Caki2 (cell line): ENCODE measurements around the gene PPP2R2B. TPM values are rescaled to one million over a fixed set of nuclear protein-coding genes. Genes with fewer than 3 reads are reported as not detected.

ENCODE experiments used
- DNase-seq: peaks from one replicate; pipeline ENCODE4 v3.0.0-alpha.2; 2015; ENCODE audit warnings: low read depth
- in situ Hi-C: cut with HindIII; loops from 2 replicates; pipeline ENCODE4 v1.10.0; 2016; ENCODE audit warnings: low sequenced_read_pairs, low pct_unique_long_range_greater_than_20kb, mixed read lengths
- total RNA-seq: library from RNA; depleted of rRNA; stranded (reverse); fragments of >200 nt; shearing (Covaris generic); gene quantifications from 2 replicates; pipeline ENCODE4 v1.2.3, GENCODE V29; 2014; ENCODE audit warnings: low replicate concordance

PPP2R2B gene
- total RNA-seq, 1 experiment from 2014 or later = 10.8 TPM

DNA sequence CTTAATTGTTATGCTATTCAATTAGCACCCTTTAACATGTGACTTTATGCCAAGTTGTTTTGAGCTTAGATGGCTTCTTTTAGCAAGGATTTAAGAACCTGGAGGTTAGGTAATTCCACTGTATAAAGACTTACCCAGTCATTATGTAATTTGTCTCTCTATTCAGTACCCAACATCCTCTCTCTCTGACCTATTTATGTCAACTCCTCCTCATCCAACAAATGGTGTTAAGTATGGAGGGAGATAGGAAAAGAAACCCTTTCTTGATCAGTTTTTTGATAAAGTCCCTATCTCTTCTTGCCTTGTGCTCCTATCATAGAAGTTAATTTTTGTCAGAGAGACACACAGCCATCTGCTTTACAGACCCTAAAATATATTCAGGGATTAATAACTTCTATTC, 181.3 kb downstream of the PPP2R2B start:
- in situ Hi-C loops = no loop called here
- DNase-seq = no peak

DNA sequence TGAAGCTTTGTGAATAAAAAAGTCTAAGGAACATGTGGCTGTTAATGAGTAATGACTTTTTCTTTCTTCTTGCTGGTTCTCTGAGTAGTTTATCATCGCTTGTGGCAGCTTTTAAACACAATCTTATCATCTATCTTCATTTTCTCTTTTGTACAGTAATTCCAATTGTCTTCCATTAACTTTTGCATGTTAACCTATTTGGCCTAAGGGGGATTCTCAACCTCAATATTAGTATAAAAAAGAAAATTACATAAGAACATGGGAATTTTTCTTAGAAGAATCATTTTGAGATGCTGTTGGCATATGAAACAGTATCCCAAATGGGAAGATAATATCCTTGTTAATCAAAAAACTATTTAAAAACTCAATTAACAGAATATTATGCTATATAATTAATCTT, 182.9 kb downstream of the PPP2R2B start:
- no peak for DNase-seq
- in situ Hi-C loops = no loop called here

DNA sequence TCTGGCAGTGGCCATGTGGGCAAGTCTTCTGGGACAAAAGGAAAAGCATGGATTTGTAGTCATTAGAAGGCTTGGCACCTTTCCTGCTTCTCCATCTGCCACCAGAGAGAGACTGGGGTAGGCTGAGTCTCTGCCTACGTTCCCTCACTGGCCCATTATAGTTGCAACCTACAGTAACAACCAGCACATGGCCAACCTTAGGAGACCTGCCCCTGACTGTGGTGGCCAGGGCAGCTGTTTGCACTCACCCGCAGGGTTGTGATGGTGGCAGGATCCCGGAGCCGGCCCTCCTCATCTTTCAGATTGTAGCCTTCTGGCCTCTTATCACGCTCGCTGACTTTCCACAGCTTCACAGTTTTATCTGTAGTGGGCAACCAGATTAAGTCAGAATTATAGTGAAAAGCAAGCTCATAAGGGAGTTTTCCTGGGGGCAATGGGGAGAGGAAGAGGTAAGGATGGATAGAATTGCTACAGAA, 187.6 kb downstream of the PPP2R2B start:
- DNase-seq = no peak
- in situ Hi-C loops = no loop called here

DNA sequence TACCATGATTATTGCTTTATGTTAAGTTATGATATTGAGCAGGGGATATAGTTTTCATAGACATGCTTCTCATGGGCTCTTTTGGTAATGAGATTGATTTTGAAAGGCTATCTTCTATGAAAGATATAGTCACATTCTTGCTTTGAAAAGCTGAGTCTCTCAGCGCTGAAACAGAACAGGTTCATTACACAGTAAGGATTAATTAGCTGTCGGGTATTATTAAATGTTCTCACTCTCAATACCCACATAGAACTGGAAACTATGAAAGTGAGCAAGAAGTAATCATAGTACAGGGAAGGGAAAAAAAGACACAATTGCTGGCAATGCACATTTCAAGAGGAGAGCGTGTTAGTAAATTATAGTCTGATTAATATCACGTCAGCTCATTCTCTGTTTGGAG, 190.9 kb downstream of the PPP2R2B start:
- no peak for DNase-seq
- in situ Hi-C loops = no loop called here

DNA sequence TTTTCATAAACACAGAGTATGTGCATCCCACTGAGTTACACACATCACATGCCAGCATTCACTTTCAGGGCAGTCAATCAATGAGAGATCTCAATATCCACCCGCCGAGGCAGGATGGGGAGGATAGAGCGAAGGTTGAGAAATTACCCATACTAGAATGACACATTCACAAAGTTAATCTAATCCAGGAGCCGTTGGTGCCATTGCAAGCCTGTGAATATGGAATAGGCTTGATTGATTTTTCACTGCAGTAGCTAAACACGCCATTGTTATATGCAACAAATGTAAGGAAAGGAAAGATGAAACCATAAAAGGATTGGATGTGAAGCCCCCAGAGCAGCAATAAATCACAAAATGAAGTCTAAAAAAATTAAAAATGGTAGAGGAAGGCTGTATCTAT, 194.7 kb downstream of the PPP2R2B start:
- in situ Hi-C loops = no loop called here
- no peak for DNase-seq

DNA sequence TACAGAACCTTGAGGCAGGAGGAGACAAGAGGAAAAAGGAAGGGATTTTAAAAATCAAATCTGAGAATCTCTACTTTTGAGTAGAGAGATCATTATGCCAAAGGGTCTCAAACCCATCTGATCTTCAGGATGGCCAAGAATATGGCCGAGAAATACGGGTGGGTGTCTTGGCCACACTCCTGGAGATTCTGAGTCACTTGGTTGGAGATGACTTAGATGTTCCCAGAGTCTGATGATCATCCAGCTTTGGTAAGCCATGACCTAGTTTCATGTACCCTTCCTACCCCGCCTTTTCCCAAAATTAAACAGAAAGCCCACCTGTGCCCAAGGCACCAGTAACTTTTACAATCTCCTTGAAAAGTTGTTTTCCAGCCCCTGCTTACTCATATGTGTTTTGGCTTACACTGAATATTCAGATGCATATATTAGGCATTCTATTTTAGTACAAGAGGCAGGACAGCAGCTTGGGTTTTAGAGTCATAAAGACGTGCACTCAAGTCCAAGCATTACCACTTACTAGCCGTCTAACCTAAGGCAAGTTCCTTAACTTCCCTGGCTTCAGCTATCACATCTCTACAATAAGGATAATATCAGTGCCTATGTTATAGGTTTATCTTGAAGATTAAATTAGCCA, 195.5 kb downstream of the PPP2R2B start:
- in situ Hi-C loops = no loop called here
- no peak for DNase-seq

DNA sequence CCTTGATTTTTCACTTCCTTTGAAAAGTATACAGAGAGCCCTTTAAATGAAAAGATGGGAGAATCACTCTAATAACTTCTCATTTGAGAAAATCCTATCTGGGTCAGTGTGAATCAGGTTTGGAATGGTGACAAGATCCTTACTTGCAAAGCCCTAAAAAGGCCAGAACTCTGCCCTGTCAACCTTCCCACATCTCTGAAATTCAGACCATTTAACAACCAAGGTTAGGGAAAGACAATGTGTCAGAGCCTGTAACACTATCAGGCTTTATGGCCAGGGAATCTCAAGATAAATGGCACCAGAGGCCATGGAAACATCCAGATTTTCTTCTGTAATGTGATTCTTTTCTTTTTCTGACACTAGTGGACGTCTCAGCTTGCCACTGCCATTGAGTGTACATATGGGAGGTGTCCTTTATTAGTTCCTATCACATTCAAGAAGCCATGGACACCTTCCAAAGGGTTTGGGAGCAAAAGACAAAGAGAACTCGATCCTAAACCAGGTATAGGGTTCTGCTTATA, 196.9 kb downstream of the PPP2R2B start:
- DNase-seq = no peak
- in situ Hi-C loops = no loop called here

DNA sequence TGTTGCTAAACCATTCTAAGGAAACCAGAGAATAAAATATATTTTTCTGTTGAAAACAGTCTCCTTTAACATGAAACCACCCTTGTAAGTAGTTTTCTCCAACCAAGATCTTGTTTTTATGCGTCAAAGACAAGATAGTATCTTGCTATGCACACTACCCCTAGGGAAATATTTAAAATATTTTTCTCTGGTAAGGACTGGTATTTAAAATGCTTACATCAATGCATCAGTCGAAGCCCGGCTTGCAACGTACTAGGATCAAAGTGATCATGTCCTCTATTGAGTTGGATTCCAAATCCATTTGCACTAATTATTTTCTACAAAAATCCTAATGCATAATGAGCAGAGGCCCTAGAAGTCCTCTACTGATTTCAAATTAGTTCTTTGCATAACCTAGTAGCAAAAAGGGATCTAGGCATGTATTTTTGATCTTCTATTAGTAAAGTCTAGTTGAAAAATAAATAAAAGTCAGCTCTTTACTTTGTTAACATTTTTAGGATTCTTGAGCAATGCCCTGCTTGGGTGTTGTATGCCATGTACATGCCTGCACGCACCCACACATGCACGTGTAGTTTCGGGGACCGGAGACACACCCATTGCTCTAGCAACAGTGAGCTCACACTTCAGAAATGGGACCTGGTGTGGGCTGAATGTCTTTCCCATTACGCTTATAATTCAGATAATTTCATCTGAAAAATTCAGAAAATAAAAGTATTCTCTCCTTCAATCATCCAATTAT, 197.5 kb downstream of the PPP2R2B start:
- in situ Hi-C loops = no loop called here
- DNase-seq = no peak

DNA sequence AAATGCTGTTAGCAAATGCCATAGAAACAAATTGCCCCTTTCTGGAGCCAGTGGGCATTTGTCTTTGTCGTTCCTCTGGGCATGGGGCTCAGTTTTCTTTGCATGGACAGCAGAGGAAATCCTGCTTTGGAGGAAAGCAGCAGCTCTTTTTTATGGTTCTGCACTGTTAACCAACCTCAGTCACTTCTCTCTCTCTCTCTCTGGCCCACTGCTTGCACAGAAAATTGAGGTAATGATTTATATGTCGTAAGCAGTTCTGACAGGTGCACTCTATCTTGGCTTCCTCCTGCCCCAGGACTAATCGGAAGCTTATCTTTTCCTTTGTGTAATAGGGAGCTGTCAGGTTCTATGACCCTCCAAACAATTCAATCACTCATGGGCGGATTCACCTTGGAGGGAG, 202.9 kb downstream of the PPP2R2B start:
- DNase-seq = peak; percentile 75
- in situ Hi-C loops = no loop called here

DNA sequence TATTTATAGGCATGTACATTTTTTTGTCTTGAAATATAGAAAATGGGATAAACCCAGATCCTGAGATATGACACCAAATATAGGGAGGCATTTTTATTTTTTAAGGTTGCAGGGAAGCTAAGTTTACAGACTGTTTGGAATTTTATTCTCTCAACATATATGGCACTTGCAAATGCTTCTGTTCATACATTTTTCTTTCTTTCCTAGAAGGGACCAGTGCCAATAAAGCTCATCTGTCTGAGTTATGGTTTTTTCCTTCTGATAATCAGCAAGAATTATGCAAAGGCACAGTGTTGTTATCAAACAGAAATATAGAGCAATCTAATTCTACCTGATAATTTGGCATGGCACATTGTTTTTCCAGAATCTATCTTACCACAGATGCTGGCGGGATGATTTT, 205.7 kb downstream of the PPP2R2B start:
- no peak for DNase-seq
- in situ Hi-C loops = no loop called here

DNA sequence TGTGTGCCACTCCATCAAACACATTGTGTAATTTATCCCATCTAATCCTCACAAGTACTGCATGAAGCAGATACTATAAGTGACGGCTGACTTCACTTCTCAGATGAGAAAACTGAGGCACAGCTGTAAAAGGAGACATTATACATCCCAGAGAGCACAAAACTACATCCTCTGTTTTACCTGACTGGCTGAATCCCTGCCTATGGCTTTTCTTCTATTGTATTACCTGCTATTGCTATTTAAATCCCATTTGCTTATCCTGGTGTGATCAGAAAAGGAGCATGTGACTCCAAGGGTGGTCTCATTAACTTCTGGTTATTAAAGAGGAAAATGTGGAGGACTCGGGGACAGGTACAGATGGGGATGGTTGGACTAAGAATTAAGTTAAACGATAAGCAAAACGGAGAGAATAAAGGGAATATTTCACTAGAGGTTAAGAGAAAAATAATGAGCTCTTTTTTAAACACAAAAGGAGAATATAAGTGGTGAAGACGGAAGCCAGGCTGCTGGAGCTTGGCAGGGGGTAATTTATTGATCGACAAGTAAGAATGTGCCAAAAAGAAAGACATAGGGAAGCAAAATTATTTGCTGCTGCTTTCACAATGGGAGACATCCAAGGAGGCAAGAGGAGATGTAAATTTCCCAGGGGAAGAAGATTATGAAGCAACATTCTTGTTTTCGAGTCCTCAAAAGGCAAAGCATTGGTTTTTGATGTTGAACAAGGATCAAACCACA, 206.8 kb downstream of the PPP2R2B start:
- no peak for DNase-seq
- in situ Hi-C loops = no loop called here

DNA sequence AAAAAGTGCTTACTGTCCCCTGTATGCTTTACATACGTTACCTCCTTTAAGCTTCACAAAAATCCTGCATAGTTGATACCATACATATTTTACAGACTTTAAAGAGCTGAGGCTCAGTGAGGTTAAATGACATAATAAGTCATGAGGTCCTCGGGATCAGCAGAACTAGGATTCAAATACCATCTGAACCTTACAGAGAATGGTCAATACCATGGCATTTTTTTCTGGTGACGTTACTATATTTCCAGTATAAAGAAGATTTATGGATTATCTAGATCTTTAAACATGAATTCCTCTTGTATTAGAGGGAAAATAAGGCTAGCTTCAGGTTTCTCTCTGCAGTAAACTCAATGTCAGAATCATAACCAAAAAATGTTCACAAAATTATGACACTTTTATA, 208.9 kb downstream of the PPP2R2B start:
- DNase-seq = no peak
- in situ Hi-C loops = no loop called here

DNA sequence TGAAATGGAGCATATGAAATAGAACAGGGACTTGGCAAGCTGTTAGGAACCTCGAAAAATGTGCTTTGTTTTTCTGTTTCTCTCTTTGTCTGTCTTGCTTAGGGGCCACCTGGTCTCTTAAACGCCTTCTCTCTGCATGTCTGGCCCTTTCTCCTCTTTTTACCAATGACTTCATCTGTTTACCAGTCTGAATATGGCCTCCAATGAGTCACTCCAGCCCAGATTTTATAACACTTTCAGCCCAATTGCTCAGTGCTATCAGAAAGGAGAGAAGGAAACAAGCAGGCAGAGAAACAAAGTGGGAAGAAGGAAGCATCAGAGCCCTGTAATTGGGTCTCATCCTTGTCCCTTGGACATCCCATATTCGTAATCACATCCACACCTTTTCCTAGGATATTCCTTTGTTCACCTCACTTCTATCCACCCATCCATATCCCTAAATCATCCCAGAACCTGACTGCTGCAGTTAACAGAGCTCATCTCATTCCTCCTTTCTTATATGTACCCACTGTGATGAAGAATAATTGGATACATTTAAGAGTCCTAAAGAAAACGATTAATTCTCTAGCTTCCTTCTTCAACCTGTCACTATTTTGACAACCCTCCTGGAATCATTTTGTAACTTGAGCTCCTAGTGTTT, 210.8 kb downstream of the PPP2R2B start:
- peak; percentile 41 for DNase-seq
- in situ Hi-C loops = no loop called here

DNA sequence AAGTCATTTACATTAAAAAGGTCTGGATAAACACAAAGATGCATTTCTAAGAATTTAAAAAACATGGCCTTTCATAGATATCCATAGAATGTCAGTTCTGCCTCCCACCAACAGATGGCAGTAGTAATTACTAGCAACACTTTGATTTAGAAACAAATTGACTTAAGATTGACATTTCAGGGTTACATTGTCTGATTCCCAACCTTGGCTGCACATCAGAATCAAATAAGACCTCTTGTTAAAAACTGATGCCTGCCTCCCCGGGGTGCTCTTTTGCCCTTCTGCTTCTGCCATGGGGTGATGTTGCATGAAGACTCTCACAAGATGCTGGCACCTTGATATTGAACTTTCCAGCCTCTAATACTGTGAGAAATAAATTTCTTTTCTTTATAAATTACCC, 216.3 kb downstream of the PPP2R2B start:
- no peak for DNase-seq
- in situ Hi-C loops = no loop called here

DNA sequence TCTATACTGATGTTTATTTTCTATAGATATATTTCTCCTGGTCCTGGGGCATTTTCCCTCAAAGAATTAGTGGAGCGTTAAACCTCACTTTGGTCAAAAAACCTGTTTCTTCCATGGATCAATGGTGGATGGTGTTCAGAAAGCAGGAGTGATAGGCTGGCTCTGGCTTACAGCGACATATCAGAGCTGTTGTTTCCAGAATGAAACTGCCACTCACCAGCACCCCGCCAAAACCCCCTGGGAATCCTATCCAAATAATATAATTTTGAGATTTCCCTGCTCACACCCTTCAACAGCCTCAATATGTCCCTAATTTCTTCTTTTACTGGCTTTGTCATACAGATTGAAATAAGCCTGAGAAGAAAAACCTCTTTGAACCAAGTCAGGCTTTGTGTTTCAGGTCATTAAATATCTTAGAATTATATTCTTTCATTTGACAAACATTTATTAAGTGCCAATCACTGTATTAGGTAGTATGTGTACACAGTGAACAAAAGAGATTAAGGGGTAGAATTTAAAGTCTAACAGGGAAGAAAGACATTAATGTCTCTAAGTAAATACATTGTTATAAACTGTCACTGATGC, 218.1 kb downstream of the PPP2R2B start:
- in situ Hi-C loops = no loop called here
- DNase-seq = no peak

DNA sequence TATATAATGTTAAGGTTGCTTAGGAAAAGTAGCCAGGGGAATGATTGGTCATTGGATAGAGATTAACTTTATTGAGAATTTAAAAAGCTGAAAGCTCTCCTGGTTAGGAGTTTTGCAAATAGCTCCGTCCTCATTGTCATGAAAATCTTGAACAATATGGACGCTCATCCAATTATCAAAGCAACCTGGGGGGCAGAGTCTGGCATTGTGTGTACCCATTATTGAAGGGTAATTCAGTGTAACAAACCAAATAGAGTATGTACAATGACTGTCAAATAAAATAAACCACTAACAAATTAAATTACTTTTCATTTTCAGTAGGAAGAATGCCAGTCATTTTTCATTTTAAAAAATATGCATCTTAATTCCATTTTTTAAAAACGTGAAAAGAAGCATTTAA, 218.6 kb downstream of the PPP2R2B start:
- DNase-seq = no peak
- in situ Hi-C loops = no loop called here

DNA sequence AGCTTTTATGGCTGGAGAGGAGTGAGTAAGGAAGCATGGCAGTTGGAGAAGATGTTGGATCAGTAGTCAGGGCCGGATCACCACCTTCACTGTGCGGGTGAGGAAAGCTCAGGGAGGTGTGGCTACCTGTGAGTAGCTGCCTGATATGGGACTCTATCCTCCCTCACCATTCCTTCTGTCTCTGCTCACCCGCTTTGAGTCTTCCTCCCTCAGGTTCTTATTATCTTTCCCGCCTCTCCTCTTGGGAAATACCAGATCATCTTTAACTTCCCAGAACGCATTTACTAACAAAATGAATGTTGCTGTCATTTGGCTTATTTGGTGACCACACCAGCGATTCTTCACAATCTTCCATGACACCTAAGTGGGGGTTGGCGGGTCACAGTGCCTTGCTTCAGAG, 221.9 kb downstream of the PPP2R2B start:
- DNase-seq = no peak
- in situ Hi-C loops = no loop called here

DNA sequence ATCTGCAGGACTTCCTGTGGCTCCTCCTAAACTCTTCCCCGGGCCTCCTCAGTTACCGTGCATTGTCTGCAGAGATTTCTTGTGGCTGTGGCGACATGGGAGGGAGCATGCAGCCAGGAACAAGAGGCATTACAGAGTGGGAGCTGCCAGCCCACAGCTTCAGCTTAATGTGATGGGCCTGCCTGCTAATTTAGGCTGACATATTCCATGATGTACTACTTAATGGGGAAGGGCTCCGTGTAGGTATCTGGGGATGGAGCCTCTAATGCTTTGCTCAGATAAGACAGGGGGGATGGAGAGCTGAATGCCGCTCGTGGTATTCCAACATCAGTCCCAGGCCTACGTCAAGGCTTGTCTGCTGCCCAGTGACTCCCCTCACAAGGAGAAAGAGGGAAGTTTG, 225.0 kb downstream of the PPP2R2B start:
- no peak for DNase-seq
- in situ Hi-C loops = no loop called here
